Measurements from ENCODE around the gene RAB40B.

The RAB40B gene

DNA sequence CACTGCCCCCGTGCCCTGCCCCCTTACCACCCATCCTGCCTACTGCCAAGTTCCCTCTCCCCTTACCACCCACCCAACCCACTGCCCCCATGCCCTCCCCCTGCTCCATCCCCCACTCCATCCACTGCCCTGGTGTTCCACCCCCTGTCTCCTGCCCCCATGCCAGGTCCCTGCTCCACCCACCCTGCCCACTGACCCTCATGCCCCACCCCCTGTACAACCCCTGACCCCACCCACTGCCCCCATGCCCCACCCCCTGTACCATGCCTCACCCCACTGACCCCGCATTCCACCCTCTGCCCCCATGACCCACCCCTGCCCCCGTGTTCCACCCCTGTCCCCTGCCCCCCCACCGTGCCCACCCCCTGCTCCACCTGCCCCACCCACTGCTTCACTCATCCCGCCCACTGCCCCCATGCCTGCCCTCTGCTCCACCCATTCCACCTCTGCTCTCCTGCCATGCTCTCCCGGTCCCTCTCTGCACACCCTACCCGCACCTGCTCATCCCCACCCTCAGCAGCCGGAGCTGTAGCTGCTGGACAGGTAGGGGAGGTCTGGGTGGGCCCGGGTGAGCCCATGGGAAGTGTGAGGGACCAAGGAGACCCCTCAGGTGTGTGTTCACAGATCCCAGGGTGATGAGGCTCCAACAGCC lies 10.7 kb upstream of the RAB40B start:
- Histone ChIP-seq H3K4me3 (ENCODE audit: low read length) (no peak overlapping the region), H3K27ac (ENCODE audit: low read depth, low read length) (no peak overlapping the region), H3K27me3 (ENCODE audit: control insufficient read depth, insufficient read depth, low read length) (no peaks in the 10 kb centered on the region), H3K36me3 (ENCODE audit: control insufficient read depth, insufficient read depth, low read length) (no peaks in the 10 kb centered on the region), H3K9ac (ENCODE audit: low read length) (no peak overlapping the region), H3K4me1 (ENCODE audit: control insufficient read depth, insufficient read depth, low read length) (peaks cover 2% of the 10 kb centered on the region)

DNA sequence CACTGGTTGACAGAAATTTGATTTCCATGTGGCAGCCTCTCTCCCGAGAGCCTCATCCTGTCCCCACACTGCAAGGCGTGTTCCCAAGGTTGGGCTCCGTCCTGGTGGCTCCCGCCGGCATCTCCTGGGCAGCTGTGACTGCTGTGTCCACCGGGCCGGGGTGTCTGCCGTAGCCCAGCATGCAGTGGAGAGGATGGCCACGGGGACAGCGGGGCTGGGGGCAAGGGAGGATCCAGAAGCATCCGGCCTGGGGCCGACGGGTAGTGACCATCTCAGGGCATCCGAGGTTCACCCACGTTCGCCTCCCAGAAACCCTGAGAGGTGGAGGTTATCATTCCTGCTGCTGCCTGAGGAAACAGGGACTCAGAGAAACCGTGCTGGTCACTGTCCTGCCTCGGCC lies 7.3 kb upstream of the RAB40B start:
- peaks cover 2% of the 10 kb centered on the region for H3K4me1 ChIP-seq (ENCODE audit: control insufficient read depth, insufficient read depth, low read length)

DNA sequence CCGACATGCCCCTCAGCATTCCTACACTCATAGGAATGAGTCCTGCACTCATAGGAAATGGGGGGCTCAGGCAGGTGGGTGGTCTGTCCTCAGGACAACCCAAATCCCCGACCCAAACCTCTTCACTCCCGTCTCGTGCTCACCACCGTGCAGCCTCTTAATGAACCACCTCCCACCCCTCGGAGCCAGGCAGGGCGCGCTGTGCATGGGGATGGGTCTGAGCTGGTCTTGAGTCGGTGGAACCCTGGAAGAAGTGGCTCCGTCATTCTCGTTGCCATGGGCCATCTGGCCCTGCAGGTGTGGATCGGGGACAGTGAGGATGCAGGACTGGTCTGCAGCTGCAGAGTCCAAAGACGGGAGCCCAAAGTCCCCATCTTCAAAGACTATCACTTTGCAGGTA lies 6.4 kb upstream of the RAB40B start:
- H3K4me1 ChIP-seq (ENCODE audit: control insufficient read depth, insufficient read depth, low read length) = peaks cover 2% of the 10 kb centered on the region

More for the DNA sequence above, 7.3 kb upstream of the RAB40B start:
- H3K27ac ChIP-seq (ENCODE audit: low read depth, low read length) = no peak overlapping the region
- H3K27me3 ChIP-seq (ENCODE audit: control insufficient read depth, insufficient read depth, low read length) = no peaks in the 10 kb centered on the region
- no peak overlapping the region for H3K4me3 ChIP-seq (ENCODE audit: low read length)
- H3K9ac ChIP-seq (ENCODE audit: low read length) = no peak overlapping the region
- H3K36me3 ChIP-seq (ENCODE audit: control insufficient read depth, insufficient read depth, low read length) = no peaks in the 10 kb centered on the region

DNA sequence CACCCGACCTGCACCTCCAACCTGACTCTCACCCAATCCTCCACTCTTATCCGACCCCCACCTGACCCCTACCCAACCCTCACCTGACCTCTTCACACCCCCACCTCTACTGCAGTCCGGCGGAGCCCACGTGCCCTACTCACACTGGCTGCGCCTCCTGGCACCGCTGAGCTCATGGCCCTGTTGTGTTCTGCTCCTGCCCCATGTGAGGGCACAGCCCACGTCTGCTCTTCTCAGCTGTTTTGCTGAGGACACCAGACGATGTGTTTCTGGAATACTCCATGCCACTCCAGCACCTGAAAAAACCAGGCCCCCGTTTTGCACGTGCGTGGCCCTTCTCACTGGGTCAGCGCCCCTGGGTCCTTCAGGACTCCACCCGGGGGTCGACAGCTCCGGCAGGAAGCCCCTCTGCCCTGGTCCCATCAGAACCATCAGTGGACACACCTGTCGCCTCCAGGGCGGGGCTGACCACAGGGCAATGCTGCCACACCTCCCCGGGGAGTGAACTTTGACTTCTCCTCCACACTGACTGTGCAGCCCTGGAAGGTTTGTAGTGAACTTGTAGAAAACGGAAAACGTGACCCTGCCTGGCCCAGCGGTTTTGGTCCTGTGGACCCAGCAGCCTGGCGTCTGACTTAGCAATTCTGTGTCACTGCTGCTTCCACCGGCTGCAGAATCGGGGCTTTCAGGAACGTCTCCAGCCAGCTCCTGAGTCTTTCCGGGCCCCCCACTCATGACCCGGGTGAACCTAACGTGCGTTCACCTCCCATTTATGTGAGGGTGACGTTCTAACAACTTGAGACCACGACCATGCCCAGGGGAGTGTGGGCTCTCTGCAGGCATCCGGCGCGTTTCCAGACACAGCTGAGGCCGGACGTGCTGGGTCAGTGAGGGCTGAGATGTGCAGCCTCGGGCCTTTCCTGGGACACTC lies 5.7 kb upstream of the RAB40B start:
- H3K27me3 ChIP-seq (ENCODE audit: control insufficient read depth, insufficient read depth, low read length) = no peaks in the 10 kb centered on the region
- no peak overlapping the region for H3K9ac ChIP-seq (ENCODE audit: low read length)
- H3K36me3 ChIP-seq (ENCODE audit: control insufficient read depth, insufficient read depth, low read length) = no peaks in the 10 kb centered on the region
- no peak overlapping the region for H3K27ac ChIP-seq (ENCODE audit: low read depth, low read length)
- peak overlapping the region; percentile 19 for H3K4me3 ChIP-seq (ENCODE audit: low read length)
- H3K4me1 ChIP-seq (ENCODE audit: control insufficient read depth, insufficient read depth, low read length) = peaks cover 2% of the 10 kb centered on the region

More for the DNA sequence above, 6.4 kb upstream of the RAB40B start:
- Histone ChIP-seq H3K27ac (ENCODE audit: low read depth, low read length) (no peak overlapping the region), H3K4me3 (ENCODE audit: low read length) (no peak overlapping the region), H3K9ac (ENCODE audit: low read length) (no peak overlapping the region), H3K27me3 (ENCODE audit: control insufficient read depth, insufficient read depth, low read length) (no peaks in the 10 kb centered on the region), H3K36me3 (ENCODE audit: control insufficient read depth, insufficient read depth, low read length) (no peaks in the 10 kb centered on the region)

DNA sequence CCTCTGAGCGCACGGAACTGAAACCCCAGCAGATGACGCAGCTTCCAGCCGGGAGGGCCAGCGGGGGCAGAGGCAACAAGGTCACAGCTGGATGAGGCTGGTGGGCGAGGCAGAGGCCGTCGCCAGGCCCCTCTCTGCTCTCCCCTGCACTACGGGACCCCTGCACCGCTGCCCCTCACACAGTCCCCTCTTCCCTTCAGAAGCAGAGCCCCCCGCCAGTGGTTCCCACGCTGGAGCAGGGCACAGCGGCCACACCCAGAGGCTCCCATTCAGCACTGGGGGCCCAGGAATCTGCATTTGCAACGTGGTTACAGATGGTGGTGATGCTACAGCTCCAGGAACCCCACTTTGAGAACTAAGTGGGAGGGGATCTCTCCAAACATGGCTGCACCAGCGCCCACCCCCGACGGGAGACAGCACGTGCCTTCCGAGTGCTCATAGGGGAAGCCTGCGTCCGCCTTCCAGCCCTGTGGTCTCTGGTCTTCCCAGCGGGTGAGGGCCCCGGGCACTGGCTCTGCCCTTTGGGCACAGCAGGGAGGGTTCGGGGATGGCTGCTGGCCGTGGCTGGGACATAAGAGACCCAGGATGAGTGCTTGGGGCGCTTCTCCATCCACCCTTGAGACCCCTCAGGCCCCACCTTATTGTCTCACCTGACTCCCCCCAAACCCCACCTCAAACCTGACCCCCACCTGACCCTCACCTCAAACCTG lies 4.7 kb upstream of the RAB40B start:
- H3K27ac ChIP-seq (ENCODE audit: low read depth, low read length) = no peak overlapping the region
- H3K9ac ChIP-seq (ENCODE audit: low read length) = no peak overlapping the region
- H3K4me3 ChIP-seq (ENCODE audit: low read length) = peak overlapping the region; percentile 4
- no peaks in the 10 kb centered on the region for H3K27me3 ChIP-seq (ENCODE audit: control insufficient read depth, insufficient read depth, low read length)
- peaks cover 2% of the 10 kb centered on the region for H3K4me1 ChIP-seq (ENCODE audit: control insufficient read depth, insufficient read depth, low read length)
- H3K36me3 ChIP-seq (ENCODE audit: control insufficient read depth, insufficient read depth, low read length) = no peaks in the 10 kb centered on the region

DNA sequence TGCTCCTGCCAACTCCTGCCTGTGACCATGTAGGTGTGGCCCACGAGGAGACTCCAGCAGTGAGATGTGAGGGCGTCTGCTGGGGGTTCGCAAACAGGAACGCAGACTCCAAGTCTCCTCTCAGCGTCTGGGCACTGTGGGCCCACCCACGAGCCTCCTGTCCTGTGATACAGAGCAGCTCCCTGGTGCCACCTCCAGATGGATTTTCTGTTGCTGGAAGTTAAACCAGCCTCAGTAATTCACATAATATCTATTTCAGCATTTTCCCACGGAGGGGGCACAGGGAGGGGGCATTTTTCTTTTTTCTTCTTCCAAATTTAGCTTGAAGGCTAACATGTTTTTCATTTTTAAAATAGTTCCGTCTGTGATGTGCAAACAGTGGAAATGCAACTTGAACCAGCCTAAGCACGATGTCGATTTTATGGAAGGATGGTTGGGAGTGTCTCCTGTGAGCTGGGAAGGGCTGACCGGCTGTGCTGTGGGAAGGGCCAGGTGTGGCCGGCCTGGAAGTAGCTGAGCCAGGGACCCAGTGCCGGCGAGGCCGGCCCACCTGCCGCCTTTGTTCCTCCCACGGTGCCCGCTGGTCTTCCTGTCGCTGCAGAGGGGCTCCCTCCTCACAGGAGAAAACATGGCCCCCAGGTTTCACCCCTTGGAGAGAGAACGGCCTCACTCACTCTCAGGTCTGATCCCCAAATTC lies 3.9 kb upstream of the RAB40B start:
- Histone ChIP-seq H3K27me3 (ENCODE audit: control insufficient read depth, insufficient read depth, low read length) (no peaks in the 10 kb centered on the region), H3K27ac (ENCODE audit: low read depth, low read length) (no peak overlapping the region), H3K36me3 (ENCODE audit: control insufficient read depth, insufficient read depth, low read length) (no peaks in the 10 kb centered on the region), H3K4me1 (ENCODE audit: control insufficient read depth, insufficient read depth, low read length) (peaks cover under 1% of the 10 kb centered on the region), H3K4me3 (ENCODE audit: low read length) (peak overlapping the region; percentile 4), H3K9ac (ENCODE audit: low read length) (no peak overlapping the region)

DNA sequence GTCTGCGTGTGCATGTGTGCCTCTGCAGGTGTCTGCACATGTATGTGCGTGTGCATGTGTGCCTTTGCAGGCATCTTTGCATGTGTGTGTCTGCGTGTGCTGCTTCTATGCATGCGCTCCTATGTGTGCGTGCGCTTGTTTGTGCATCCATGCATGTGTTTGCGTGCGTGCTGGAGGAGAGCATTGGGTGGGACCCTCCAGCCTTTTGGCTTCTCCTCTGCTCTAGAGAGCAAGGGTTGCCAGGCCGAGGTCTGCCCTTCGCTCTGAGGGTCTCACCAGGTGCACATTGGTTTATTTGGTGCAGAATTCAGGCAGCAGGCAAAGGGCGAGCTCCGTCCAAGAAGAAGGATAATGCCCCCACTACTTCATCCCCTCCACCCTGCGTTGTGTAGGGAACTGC lies 1.1 kb upstream of the RAB40B start:
- no peaks in the 10 kb centered on the region for H3K36me3 ChIP-seq (ENCODE audit: control insufficient read depth, insufficient read depth, low read length)
- peaks cover 7% of the 10 kb centered on the region for H3K4me1 ChIP-seq (ENCODE audit: control insufficient read depth, insufficient read depth, low read length)
- no peak overlapping the region for H3K9ac ChIP-seq (ENCODE audit: low read length)
- H3K4me3 ChIP-seq (ENCODE audit: low read length) = peak overlapping the region; percentile 78
- no peaks in the 10 kb centered on the region for H3K27me3 ChIP-seq (ENCODE audit: control insufficient read depth, insufficient read depth, low read length)
- no peak overlapping the region for H3K27ac ChIP-seq (ENCODE audit: low read depth, low read length)

DNA sequence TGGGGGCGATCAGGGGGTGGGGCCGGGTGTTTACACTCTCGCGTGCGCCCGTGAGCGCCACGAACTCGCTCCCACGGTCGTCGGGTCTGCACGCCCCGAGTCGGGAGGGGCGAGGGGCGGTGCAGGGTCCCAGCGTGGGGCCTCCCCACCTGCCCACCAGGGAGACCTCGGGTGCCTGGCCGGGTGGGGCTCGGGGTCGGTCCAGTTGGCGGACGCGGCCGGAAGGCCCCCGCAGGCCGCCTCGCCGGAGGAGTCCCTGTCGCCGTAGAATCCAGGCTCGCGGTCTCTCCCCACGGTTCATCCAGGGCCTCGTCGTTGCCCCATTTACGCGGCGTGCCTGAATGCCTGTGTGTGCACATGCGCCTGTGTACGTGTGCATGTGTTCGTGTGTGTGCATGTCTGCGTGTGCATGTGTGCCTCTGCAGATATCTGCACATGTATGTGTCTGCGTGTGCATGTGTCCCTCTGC lies 510 bp upstream of the RAB40B start:
- Histone ChIP-seq H3K27me3 (ENCODE audit: control insufficient read depth, insufficient read depth, low read length) (no peaks in the 10 kb centered on the region), H3K4me1 (ENCODE audit: control insufficient read depth, insufficient read depth, low read length) (peaks cover 7% of the 10 kb centered on the region), H3K4me3 (ENCODE audit: low read length) (peak overlapping the region; percentile 78), H3K36me3 (ENCODE audit: control insufficient read depth, insufficient read depth, low read length) (no peaks in the 10 kb centered on the region), H3K9ac (ENCODE audit: low read length) (no peak overlapping the region), H3K27ac (ENCODE audit: low read depth, low read length) (peak overlapping the region; percentile 25)

DNA sequence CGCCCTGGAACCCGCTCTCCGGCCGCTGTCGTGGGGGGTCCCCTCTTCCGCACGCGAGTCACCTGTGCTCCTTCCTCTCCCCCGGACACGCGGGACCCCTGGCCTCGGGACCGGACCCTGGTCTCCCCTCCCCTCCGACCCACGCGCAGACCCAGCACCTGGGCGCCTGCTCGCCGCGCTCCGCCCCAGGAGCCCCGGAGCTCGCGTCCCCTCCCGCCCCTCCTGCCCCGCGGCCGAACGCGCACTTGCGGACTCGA lies 762 bp downstream of the RAB40B start:
- Histone ChIP-seq H3K9ac (ENCODE audit: low read length) (no peak overlapping the region), H3K4me3 (ENCODE audit: low read length) (peak overlapping the region; percentile 58), H3K27me3 (ENCODE audit: control insufficient read depth, insufficient read depth, low read length) (no peaks in the 10 kb centered on the region), H3K27ac (ENCODE audit: low read depth, low read length) (no peak overlapping the region), H3K4me1 (ENCODE audit: control insufficient read depth, insufficient read depth, low read length) (peaks cover 7% of the 10 kb centered on the region), H3K36me3 (ENCODE audit: control insufficient read depth, insufficient read depth, low read length) (no peaks in the 10 kb centered on the region)

DNA sequence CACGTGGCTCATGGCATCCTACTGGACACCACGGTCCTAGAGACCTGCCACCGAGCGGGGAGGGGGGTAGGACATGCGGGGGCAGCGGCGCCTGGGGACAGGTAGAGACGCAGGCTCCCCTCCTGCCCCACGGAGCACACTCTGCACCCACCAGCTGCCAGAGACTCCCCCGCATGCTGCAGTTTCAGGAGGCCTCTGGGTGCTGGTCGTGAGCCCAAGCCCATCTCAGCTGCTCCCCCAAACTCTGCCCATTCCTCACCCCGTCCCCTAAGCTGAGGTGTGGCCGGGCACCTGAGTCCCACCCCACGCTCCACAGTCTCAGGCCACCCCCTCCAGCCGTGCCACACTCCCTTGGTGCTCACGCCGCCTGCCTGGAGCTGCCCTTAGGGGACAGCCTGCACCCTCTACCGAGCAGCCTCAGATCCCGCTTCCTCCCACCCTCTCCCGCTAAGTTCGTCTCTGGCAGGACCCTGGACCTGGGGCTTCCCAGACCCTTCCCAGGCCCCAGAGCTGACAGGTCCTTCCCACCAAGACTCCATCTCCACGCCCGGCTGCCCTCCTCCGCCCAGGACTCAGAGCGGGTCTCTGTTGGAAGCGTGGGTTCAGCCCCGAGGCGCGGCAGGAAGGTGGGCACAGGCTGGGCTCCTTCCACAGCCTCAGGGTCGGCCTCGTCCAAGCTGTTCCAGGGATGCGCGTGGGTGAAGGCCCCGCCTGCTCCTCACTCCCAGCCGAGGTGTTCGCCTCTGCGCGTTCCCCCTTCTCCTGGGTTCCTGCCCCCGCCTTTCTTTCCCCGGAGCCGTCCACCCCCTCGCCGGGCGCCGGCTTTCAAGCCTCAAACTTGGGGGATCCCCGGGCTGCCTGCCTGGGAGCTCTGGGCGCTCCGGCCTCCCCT lies 1.3 kb downstream of the RAB40B start:
- Histone ChIP-seq H3K4me3 (ENCODE audit: low read length) (peak overlapping the region; percentile 58), H3K36me3 (ENCODE audit: control insufficient read depth, insufficient read depth, low read length) (no peaks in the 10 kb centered on the region), H3K9ac (ENCODE audit: low read length) (no peak overlapping the region), H3K4me1 (ENCODE audit: control insufficient read depth, insufficient read depth, low read length) (peaks cover 7% of the 10 kb centered on the region), H3K27me3 (ENCODE audit: control insufficient read depth, insufficient read depth, low read length) (no peaks in the 10 kb centered on the region), H3K27ac (ENCODE audit: low read depth, low read length) (no peak overlapping the region)

DNA sequence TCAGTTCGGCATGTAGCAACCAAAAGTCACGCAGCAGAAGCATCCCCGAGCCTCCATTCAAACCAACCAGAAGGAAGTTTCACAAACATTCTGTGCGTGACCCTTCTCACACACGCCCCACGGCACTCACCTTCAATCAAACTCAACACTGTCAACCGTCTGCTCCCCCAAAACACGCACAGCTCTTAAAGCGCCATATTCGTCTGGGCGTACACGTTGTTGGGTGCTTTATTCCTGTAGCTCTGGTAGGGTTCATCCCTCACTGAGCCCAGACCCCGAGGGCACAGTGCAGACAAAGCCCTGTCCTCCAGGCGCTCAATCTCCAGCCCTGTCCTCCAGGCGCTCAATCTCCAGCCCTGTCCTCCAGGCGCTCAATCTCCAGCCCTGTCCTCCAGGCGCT lies 2.2 kb downstream of the RAB40B start:
- H3K4me3 ChIP-seq (ENCODE audit: low read length) = no peak overlapping the region
- H3K27ac ChIP-seq (ENCODE audit: low read depth, low read length) = no peak overlapping the region
- no peak overlapping the region for H3K9ac ChIP-seq (ENCODE audit: low read length)
- peaks cover 7% of the 10 kb centered on the region for H3K4me1 ChIP-seq (ENCODE audit: control insufficient read depth, insufficient read depth, low read length)
- no peaks in the 10 kb centered on the region for H3K36me3 ChIP-seq (ENCODE audit: control insufficient read depth, insufficient read depth, low read length)
- no peaks in the 10 kb centered on the region for H3K27me3 ChIP-seq (ENCODE audit: control insufficient read depth, insufficient read depth, low read length)
